GM23338 (cell line): ENCODE measurements around the gene SLC24A4.

Experiments
- EZH2 ChIP-seq: fragments of 200-600 bp; sonication (generic); IDR thresholded peaks from one replicate; pipeline ENCODE4 v1.8.0; 2017; ENCODE audit warnings: antibody characterized with exemption, mild to moderate bottlenecking, low read depth; ENCODE audit not compliant: unreplicated experiment
- TF ChIP-seq, protein P1 (sequence below), 2 experiments: fragments of 200-600 bp in 1 of 2; sonication (generic) in 1 of 2; conservative IDR thresholded peaks; 2 replicates each; pipeline versions ENCODE4 v1.5.1 to v1.6.1; 2016 to 2017; ENCODE audit warnings: antibody characterized with exemption in 2 of 2, low read depth in 2 of 2, mild to moderate bottlenecking in 2 of 2, moderate library complexity in 1 of 2
- TF ChIP-seq, protein P2 (sequence below): IDR thresholded peaks from 2 replicates; pipeline ENCODE4 v1.6.1; 2016; ENCODE audit warnings: antibody characterized with exemption

DNA sequence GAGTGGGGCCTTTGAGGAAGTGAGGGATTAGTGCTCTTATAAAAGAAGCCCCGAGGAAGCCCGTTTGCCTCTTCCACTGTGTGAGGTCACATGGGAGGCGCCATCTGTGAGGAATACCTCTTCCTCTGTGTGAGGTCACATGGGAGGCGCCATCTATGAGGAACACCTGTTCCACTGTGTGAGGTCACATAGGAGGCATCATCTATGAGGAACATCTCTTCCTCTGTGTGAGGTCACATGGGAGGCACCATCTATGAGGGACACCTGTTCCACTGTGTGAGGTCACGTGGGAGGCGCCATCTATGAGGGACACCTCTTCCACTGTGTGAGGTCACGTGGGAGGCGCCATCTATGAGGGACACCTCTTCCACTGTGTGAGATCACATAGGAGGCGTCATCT is 69.7 kb downstream of the SLC24A4 start:
- TF ChIP-seq, protein P1, sequence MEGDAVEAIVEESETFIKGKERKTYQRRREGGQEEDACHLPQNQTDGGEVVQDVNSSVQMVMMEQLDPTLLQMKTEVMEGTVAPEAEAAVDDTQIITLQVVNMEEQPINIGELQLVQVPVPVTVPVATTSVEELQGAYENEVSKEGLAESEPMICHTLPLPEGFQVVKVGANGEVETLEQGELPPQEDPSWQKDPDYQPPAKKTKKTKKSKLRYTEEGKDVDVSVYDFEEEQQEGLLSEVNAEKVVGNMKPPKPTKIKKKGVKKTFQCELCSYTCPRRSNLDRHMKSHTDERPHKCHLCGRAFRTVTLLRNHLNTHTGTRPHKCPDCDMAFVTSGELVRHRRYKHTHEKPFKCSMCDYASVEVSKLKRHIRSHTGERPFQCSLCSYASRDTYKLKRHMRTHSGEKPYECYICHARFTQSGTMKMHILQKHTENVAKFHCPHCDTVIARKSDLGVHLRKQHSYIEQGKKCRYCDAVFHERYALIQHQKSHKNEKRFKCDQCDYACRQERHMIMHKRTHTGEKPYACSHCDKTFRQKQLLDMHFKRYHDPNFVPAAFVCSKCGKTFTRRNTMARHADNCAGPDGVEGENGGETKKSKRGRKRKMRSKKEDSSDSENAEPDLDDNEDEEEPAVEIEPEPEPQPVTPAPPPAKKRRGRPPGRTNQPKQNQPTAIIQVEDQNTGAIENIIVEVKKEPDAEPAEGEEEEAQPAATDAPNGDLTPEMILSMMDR (conservative IDR thresholded peaks at IDR 0.05; ENCODE audit: low read depth in 2 of 2): no peak
- TF ChIP-seq, protein P2, sequence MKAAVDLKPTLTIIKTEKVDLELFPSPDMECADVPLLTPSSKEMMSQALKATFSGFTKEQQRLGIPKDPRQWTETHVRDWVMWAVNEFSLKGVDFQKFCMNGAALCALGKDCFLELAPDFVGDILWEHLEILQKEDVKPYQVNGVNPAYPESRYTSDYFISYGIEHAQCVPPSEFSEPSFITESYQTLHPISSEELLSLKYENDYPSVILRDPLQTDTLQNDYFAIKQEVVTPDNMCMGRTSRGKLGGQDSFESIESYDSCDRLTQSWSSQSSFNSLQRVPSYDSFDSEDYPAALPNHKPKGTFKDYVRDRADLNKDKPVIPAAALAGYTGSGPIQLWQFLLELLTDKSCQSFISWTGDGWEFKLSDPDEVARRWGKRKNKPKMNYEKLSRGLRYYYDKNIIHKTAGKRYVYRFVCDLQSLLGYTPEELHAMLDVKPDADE: no peak
- no peak for TF ChIP-seq EZH2
